Fibroblast of villous mesenchyme (primary cell): Measurements from ENCODE around the gene PEPD. TPM values are rescaled to one million over a fixed set of nuclear protein-coding genes. Genes with fewer than 3 reads are reported as not detected.

ENCODE experiments used
- DNase-seq: peaks from one replicate; pipeline ENCODE4 v3.0.0-alpha.2; 2010; ENCODE audit warnings: low read depth
- H3K4me3 ChIP-seq: 2 replicates; pipeline ENCODE4 v1.5.1; 2011; ENCODE audit warnings: low read depth, mild to moderate bottlenecking, low read length
- CTCF ChIP-seq: IDR thresholded peaks from 2 replicates; pipeline ENCODE4 v1.5.1; 2012; ENCODE audit warnings: low read depth, mild to moderate bottlenecking, low read length; ENCODE audit not compliant: insufficient read depth
- total RNA-seq: library from RNA; depleted of rRNA; stranded (reverse); fragments of >200 nt; gene quantifications from 2 replicates; pipeline ENCODE4 v1.2.3, GENCODE V29; 2012

PEPD gene
- total RNA-seq, 1 donor = 66.1 TPM

- DNase-seq = no peak
- no peak for TF ChIP-seq CTCF
- H3K4me3 ChIP-seq = no peak overlapping the region
These were observed 113.5 kb downstream of the PEPD start for GRCh38 chr19:33408116-33408515.

GRCh38 chr19:33407716-33408115 lies 113.9 kb downstream of the PEPD start:
- DNase-seq = no peak
- TF ChIP-seq CTCF = no peak
- no peak overlapping the region for H3K4me3 ChIP-seq

- no peak overlapping the region for H3K4me3 ChIP-seq
- no peak for DNase-seq
- TF ChIP-seq CTCF = no peak
These were observed 114.4 kb downstream of the PEPD start for GRCh38 chr19:33407140-33407551.

- peak; percentile 83 for TF ChIP-seq CTCF
- peak; percentile 47 for DNase-seq
- no peak overlapping the region for H3K4me3 ChIP-seq
These were observed 115.0 kb downstream of the PEPD start for GRCh38 chr19:33406521-33407139.

- TF ChIP-seq CTCF = no peak
- DNase-seq = no peak
- no peak overlapping the region for H3K4me3 ChIP-seq
These were observed 115.8 kb downstream of the PEPD start for GRCh38 chr19:33405553-33406461.

GRCh38 chr19:33405254-33405552 lies 116.4 kb downstream of the PEPD start:
- no peak overlapping the region for H3K4me3 ChIP-seq
- no peak for TF ChIP-seq CTCF
- DNase-seq = no peak
